HCT116 (cell line): Measurements from ENCODE around the gene RNF138. TPM values are rescaled to one million over a fixed set of nuclear protein-coding genes. Genes with fewer than 3 reads are reported as not detected.
A peak's percentile ranks its signal among the peaks of the same experiment; 100 is the strongest.

ENCODE experiments used
- ATAC-seq: fragments of 200-7000 bp; cut with Tn5 transposase; 2 replicates; pipeline ENCODE4 v1.9.1; 2020; ENCODE audit warnings: mild to moderate bottlenecking, moderate library complexity
- BruUV-seq: library from RNA; stranded (reverse); fragments of 400-500 nt; replicated peaks from 2 replicates; lab custom pipeline; 2021; lab: Mats Ljungman, UMichigan
- CTCF ChIA-PET: fragments of 300-600 bp; sonication (Branson Sonifier 250); formaldehyde crosslinking; loops from one replicate; lab custom pipeline; 2021; ENCODE audit warnings: antibody characterized with exemption; lab: Charles Lee
- POLR2A ChIA-PET: fragments of 300-600, 350-600 bp; sonication (Branson Sonifier 250); formaldehyde crosslinking; loops from one replicate; lab custom pipeline; 2021; ENCODE audit warnings: antibody characterized with exemption; lab: Charles Lee
- RAD21 ChIA-PET, 2 experiments: fragments of 300-600 bp; sonication (Branson Sonifier 250); formaldehyde crosslinking; loops; one replicate each; lab custom pipeline; 2023; ENCODE audit warnings: low total read pairs in 2 of 2; ENCODE audit not compliant: uncharacterized antibody in 2 of 2, unreplicated experiment in 2 of 2, low non-redundant PET in 1 of 2; lab: Charles Lee
- DNase-seq: peaks from one replicate; pipeline ENCODE4 v3.0.0-alpha.2; 2010; ENCODE audit warnings: low read depth, low spot score
- H2AFZ ChIP-seq: fragments of 200-600 bp; shearing (Covaris generic), sonication (generic); 2 replicates; pipeline ENCODE4 v1.6.1; 2017; ENCODE audit warnings: low read depth, mixed run types, mixed read lengths, antibody characterized with exemption, low read length; ENCODE audit not compliant: poor library complexity, severe bottlenecking
- H3K27ac ChIP-seq: 2 replicates; pipeline ENCODE4 v1.5.1; 2012; ENCODE audit warnings: low read depth, low read length
- H3K27me3 ChIP-seq: fragments of 200-600 bp; sonication (generic); 2 replicates; pipeline ENCODE4 v1.6.1; 2016; ENCODE audit warnings: mixed run types, low read length, mixed read lengths; ENCODE audit not compliant: insufficient read depth
- H3K36me3 ChIP-seq, 2 experiments: fragments of 200-500 bp in 1 of 2; fragments of 200-600 bp in 1 of 2; sonication (Bioruptor generic) in 1 of 2; sonication (generic) in 1 of 2; 2 replicates each; pipeline versions ENCODE4 v1.5.1 to v1.6.1; 2014 to 2016; ENCODE audit warnings: low read length in 2 of 2, inconsistent platforms in 1 of 2, mixed read lengths in 1 of 2, mixed run types in 1 of 2; ENCODE audit not compliant: insufficient read depth in 2 of 2, control insufficient read depth in 1 of 2
- H3K4me1 ChIP-seq, 2 experiments: fragments of 200-600 bp in 1 of 2; sonication (generic) in 1 of 2; 2 replicates each; pipeline versions ENCODE4 v1.5.1 to v1.6.1; 2012 to 2017; ENCODE audit warnings: low read length in 2 of 2, inconsistent platforms in 1 of 2, mild to moderate bottlenecking in 1 of 2, mixed read lengths in 1 of 2, mixed run types in 1 of 2, moderate library complexity in 1 of 2; ENCODE audit not compliant: insufficient read depth in 2 of 2, control insufficient read depth in 1 of 2
- H3K4me2 ChIP-seq: fragments of 200-600 bp; sonication (generic); 2 replicates; pipeline ENCODE4 v1.6.1; 2017; ENCODE audit warnings: mixed run types, low read length, mixed read lengths
- H3K4me3 ChIP-seq, 2 experiments: fragments of 200-600 bp in 1 of 2; sonication (generic) in 1 of 2; replicated peaks in 1 of 2; 2 replicates each; pipeline ENCODE4 v1.5.1; 2011 to 2016; ENCODE audit warnings: low read length in 2 of 2, control low read depth in 1 of 2, low read depth in 1 of 2, mild to moderate bottlenecking in 1 of 2, mixed read lengths in 1 of 2, mixed run types in 1 of 2
- H3K79me2 ChIP-seq: fragments of 200-600 bp; sonication (generic); 2 replicates; pipeline ENCODE4 v1.6.1; 2017; ENCODE audit warnings: mild to moderate bottlenecking, mixed run types, low read length, moderate library complexity, mixed read lengths; ENCODE audit not compliant: insufficient read depth
- H3K9ac ChIP-seq: fragments of 200-600 bp; sonication (generic); 2 replicates; pipeline ENCODE4 v1.6.1; 2016; ENCODE audit warnings: low read length, mixed read lengths
- H3K9me2 ChIP-seq: fragments of 200-600 bp; sonication (generic), shearing (Covaris generic); 2 replicates; pipeline ENCODE4 v1.6.1; 2017; ENCODE audit warnings: mixed run types, mild to moderate bottlenecking, moderate library complexity; ENCODE audit not compliant: insufficient read depth
- H3K9me3 ChIP-seq, 2 experiments: fragments of 200-500 bp in 1 of 2; fragments of 200-600 bp in 1 of 2; sonication (Bioruptor generic) in 1 of 2; sonication (generic) in 1 of 2; 2 replicates each; pipeline ENCODE4 v1.6.1; 2014 to 2017; ENCODE audit warnings: low read length in 2 of 2, mixed read lengths in 2 of 2, inconsistent platforms in 1 of 2, low read depth in 1 of 2, mild to moderate bottlenecking in 1 of 2, mixed run types in 1 of 2, moderate library complexity in 1 of 2; ENCODE audit not compliant: control insufficient read depth in 1 of 2, insufficient read depth in 1 of 2
- H4K20me1 ChIP-seq: fragments of 200-600 bp; sonication (generic), shearing (Covaris generic); 2 replicates; pipeline ENCODE4 v1.6.1; 2017; ENCODE audit warnings: mixed run types, mild to moderate bottlenecking, moderate library complexity; ENCODE audit not compliant: insufficient read depth
- CBX3 ChIP-seq: IDR thresholded peaks from 2 replicates; pipeline ENCODE4 v1.6.1; 2012; ENCODE audit warnings: low read depth
- CEBPB ChIP-seq: IDR thresholded peaks from 2 replicates; pipeline ENCODE4 v1.6.1; 2012; ENCODE audit warnings: low read depth
- EGR1 ChIP-seq: IDR thresholded peaks from 2 replicates; pipeline ENCODE4 v1.6.1; 2012; ENCODE audit warnings: low read depth
- ELF1 ChIP-seq: IDR thresholded peaks from 2 replicates; pipeline ENCODE4 v1.6.1; 2012; ENCODE audit warnings: low read depth, borderline replicate concordance
- EZH2 ChIP-seq: fragments of 200-600 bp; sonication (generic); IDR thresholded peaks from 2 replicates; pipeline ENCODE4 v1.6.1; 2017; ENCODE audit warnings: antibody characterized with exemption, mixed run types
- EZH2phosphoT487 ChIP-seq: fragments of 200-600 bp; IDR thresholded peaks from 2 replicates; pipeline ENCODE4 v1.6.1; 2018; ENCODE audit warnings: antibody characterized with exemption, borderline replicate concordance
- FOSL1 ChIP-seq: IDR thresholded peaks from 2 replicates; pipeline ENCODE4 v1.6.1; 2012; ENCODE audit warnings: low read depth
- JUND ChIP-seq: IDR thresholded peaks from 2 replicates; pipeline ENCODE4 v1.6.1; 2012
- POLR2AphosphoS5 ChIP-seq: IDR thresholded peaks from 2 replicates; pipeline ENCODE4 v1.6.1; 2011; ENCODE audit warnings: mild to moderate bottlenecking, low read depth, low read length, moderate library complexity
- RAD21 ChIP-seq: IDR thresholded peaks from 2 replicates; pipeline ENCODE4 v1.6.1; 2012; ENCODE audit warnings: low read depth, mild to moderate bottlenecking
- SIN3A ChIP-seq: IDR thresholded peaks from 2 replicates; pipeline ENCODE4 v1.6.1; 2012; ENCODE audit warnings: low read depth
- SP1 ChIP-seq: IDR thresholded peaks from 2 replicates; pipeline ENCODE4 v1.6.1; 2012; ENCODE audit warnings: low read depth
- SRF ChIP-seq: IDR thresholded peaks from 2 replicates; pipeline ENCODE4 v1.6.1; 2012; ENCODE audit warnings: low read depth
- YY1 ChIP-seq: IDR thresholded peaks from 2 replicates; pipeline ENCODE4 v1.6.1; 2011; ENCODE audit warnings: low read length, low read depth, moderate library complexity, mild to moderate bottlenecking; ENCODE audit not compliant: insufficient replicate concordance; ENCODE audit errors: extremely low read depth
- ZFX ChIP-seq: fragments of 450-650 bp; IDR thresholded peaks from 2 replicates; pipeline ENCODE4 v1.6.1; 2017
- ZNF274 ChIP-seq: fragments of 200-500 bp; sonication (Bioruptor generic); IDR thresholded peaks from 2 replicates; pipeline ENCODE4 v1.6.1; 2014; ENCODE audit warnings: mild to moderate bottlenecking, low read depth, low read length, inconsistent platforms
- intact Hi-C: fragments of 100-400 bp; cut with micrococcal nuclease; formaldehyde crosslinking; loops from 2 replicates; pipeline ENCODE4 v1.10.0; 2022
- total RNA-seq: library from RNA; stranded (reverse); gene quantifications from one replicate; pipeline ENCODE4 v1.2.1, GENCODE V29; 2021; ENCODE audit not compliant: unreplicated experiment
- TF ChIP-seq, protein P1 (sequence below): IDR thresholded peaks from 2 replicates; pipeline ENCODE4 v1.6.1; 2012
- TF ChIP-seq, protein P2 (sequence below): IDR thresholded peaks from 2 replicates; pipeline ENCODE4 v1.6.1; 2011; ENCODE audit warnings: mild to moderate bottlenecking, low read length, moderate library complexity; ENCODE audit not compliant: insufficient replicate concordance; ENCODE audit errors: extremely low read depth
- TF ChIP-seq, protein P3 (sequence below): IDR thresholded peaks from 2 replicates; pipeline ENCODE4 v1.6.1; 2012; ENCODE audit warnings: low read depth
- TF ChIP-seq, protein P4 (sequence below), 3 experiments: fragments of 200-600 bp in 1 of 3; sonication (generic) in 1 of 3; IDR thresholded peaks in 2 of 3; conservative IDR thresholded peaks in 1 of 3; 2 replicates each; pipeline ENCODE4 v1.5.1; 2012 to 2017; ENCODE audit warnings: low read depth in 2 of 3, low read length in 2 of 3, antibody characterized with exemption in 1 of 3, borderline replicate concordance in 1 of 3, control low read depth in 1 of 3, mild to moderate bottlenecking in 1 of 3, mixed read lengths in 1 of 3, mixed run types in 1 of 3, moderate library complexity in 1 of 3; ENCODE audit not compliant: insufficient read depth in 1 of 3

Gene RNF138
- total RNA-seq, 1 experiment from 2014 or later: 72.5 TPM

DNA sequence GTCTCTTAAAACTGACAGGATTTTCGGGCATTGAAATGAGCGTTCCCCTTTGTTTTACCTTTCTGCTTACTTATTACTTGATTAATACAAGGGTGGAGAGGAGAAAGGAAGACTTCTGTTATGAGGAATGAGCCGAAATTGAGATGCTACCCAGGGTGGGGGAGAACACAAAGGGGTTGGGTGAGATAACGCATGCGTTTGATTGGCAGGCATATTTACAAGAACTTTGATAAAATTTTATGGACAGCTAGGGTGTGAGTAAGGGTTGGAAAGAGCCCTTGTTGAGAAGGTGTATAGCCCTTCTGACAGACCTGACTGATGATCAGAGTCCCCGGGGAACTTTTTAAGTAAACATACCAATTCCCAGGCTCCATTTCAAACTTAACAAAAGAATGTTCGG is 1.8 kb downstream of the RNF138 start:
- ChIA-PET CTCF (no interaction called here), POLR2A (no interaction called here), RAD21 (no interaction called here)
- intact Hi-C loops: loop anchor here (2.0 kb wide), 2 partner anchors 75 to 151 kb away; partner anchors contain the start of genes RNF125 and TRAPPC8
- Histone ChIP-seq H2AFZ (no peak overlapping the region), H3K4me3 (peak overlapping the region; percentile 70 to 81), H3K27ac (peak overlapping the region; percentile 90), H3K27me3 (no peaks in the 10 kb centered on the region), H4K20me1 (peaks cover 13% of the 10 kb centered on the region; the same call in 1 of the 2 replicates), H3K36me3 (peaks cover 4 to 21% of the 10 kb centered on the region in 2 experiments; a peak in 3 of 4 replicates), H3K4me2 (peak overlapping the region; percentile 89), H3K9ac (peak overlapping the region; percentile 93), H3K4me1 (peaks cover 19 to 32% of the 10 kb centered on the region in 2 experiments), H3K79me2 (peaks cover 60% of the 10 kb centered on the region), H3K9me2 (no peaks in the 10 kb centered on the region), H3K9me3 (no peaks in the 10 kb centered on the region)
- no TSS peak for BruUV-seq
- ATAC-seq (no peak), DNase-seq (no peak)
- TF ChIP-seq, protein P1, sequence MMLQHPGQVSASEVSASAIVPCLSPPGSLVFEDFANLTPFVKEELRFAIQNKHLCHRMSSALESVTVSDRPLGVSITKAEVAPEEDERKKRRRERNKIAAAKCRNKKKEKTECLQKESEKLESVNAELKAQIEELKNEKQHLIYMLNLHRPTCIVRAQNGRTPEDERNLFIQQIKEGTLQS: no peak
- TF ChIP-seq ZNF274 (no peak), EZH2phosphoT487 (no peak), EZH2 (no peak), ZFX (no peak), POLR2AphosphoS5 (no peak), CBX3 (no peak), SIN3A (no peak), EGR1 (no peak), YY1 (no peak), JUND (no peak), ELF1 (no peak), RAD21 (no peak), CEBPB (no peak), SRF (no peak), FOSL1 (no peak), SP1 (no peak)
- TF ChIP-seq, protein P2, sequence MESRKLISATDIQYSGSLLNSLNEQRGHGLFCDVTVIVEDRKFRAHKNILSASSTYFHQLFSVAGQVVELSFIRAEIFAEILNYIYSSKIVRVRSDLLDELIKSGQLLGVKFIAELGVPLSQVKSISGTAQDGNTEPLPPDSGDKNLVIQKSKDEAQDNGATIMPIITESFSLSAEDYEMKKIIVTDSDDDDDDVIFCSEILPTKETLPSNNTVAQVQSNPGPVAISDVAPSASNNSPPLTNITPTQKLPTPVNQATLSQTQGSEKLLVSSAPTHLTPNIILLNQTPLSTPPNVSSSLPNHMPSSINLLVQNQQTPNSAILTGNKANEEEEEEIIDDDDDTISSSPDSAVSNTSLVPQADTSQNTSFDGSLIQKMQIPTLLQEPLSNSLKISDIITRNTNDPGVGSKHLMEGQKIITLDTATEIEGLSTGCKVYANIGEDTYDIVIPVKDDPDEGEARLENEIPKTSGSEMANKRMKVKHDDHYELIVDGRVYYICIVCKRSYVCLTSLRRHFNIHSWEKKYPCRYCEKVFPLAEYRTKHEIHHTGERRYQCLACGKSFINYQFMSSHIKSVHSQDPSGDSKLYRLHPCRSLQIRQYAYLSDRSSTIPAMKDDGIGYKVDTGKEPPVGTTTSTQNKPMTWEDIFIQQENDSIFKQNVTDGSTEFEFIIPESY: no peak
- TF ChIP-seq, protein P3, sequence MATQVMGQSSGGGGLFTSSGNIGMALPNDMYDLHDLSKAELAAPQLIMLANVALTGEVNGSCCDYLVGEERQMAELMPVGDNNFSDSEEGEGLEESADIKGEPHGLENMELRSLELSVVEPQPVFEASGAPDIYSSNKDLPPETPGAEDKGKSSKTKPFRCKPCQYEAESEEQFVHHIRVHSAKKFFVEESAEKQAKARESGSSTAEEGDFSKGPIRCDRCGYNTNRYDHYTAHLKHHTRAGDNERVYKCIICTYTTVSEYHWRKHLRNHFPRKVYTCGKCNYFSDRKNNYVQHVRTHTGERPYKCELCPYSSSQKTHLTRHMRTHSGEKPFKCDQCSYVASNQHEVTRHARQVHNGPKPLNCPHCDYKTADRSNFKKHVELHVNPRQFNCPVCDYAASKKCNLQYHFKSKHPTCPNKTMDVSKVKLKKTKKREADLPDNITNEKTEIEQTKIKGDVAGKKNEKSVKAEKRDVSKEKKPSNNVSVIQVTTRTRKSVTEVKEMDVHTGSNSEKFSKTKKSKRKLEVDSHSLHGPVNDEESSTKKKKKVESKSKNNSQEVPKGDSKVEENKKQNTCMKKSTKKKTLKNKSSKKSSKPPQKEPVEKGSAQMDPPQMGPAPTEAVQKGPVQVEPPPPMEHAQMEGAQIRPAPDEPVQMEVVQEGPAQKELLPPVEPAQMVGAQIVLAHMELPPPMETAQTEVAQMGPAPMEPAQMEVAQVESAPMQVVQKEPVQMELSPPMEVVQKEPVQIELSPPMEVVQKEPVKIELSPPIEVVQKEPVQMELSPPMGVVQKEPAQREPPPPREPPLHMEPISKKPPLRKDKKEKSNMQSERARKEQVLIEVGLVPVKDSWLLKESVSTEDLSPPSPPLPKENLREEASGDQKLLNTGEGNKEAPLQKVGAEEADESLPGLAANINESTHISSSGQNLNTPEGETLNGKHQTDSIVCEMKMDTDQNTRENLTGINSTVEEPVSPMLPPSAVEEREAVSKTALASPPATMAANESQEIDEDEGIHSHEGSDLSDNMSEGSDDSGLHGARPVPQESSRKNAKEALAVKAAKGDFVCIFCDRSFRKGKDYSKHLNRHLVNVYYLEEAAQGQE: no peak
- TF ChIP-seq, protein P4, sequence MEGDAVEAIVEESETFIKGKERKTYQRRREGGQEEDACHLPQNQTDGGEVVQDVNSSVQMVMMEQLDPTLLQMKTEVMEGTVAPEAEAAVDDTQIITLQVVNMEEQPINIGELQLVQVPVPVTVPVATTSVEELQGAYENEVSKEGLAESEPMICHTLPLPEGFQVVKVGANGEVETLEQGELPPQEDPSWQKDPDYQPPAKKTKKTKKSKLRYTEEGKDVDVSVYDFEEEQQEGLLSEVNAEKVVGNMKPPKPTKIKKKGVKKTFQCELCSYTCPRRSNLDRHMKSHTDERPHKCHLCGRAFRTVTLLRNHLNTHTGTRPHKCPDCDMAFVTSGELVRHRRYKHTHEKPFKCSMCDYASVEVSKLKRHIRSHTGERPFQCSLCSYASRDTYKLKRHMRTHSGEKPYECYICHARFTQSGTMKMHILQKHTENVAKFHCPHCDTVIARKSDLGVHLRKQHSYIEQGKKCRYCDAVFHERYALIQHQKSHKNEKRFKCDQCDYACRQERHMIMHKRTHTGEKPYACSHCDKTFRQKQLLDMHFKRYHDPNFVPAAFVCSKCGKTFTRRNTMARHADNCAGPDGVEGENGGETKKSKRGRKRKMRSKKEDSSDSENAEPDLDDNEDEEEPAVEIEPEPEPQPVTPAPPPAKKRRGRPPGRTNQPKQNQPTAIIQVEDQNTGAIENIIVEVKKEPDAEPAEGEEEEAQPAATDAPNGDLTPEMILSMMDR (IDR thresholded peaks at IDR 0.05 in 2 of 3, conservative IDR thresholded peaks at IDR 0.05 in 1 of 3; ENCODE audit: borderline replicate concordance in 1 of 3, insufficient read depth in 1 of 3, low read depth in 2 of 3, low read length in 2 of 3): no peak
